Nephron (organoid): ENCODE results near the gene IRF2.
A peak's percentile ranks its signal among the peaks of the same experiment; 100 is the strongest.

Experiments
- H3K27ac Mint-ChIP-seq, 3 experiments: 2 replicates each; pipeline ENCODE4 v1.8.0; 2020; ENCODE audit warnings: mixed read lengths in 3 of 3, mild to moderate bottlenecking in 2 of 3, moderate library complexity in 1 of 3
- H3K27me3 Mint-ChIP-seq: 2 replicates; pipeline ENCODE4 v1.8.0; 2021; ENCODE audit warnings: low read depth, mild to moderate bottlenecking, moderate library complexity, mixed read lengths
- H3K36me3 Mint-ChIP-seq: 2 replicates; pipeline ENCODE4 v1.8.0; 2020; ENCODE audit warnings: low read depth, mixed read lengths
- H3K4me1 Mint-ChIP-seq: 2 replicates; pipeline ENCODE4 v1.8.0; 2020; ENCODE audit warnings: mixed read lengths
- H3K4me3 Mint-ChIP-seq, 3 experiments: 2 replicates each; pipeline ENCODE4 v1.8.0; 2020; ENCODE audit warnings: mild to moderate bottlenecking in 3 of 3, mixed read lengths in 3 of 3, moderate library complexity in 2 of 3
- H3K9me3 Mint-ChIP-seq: 2 replicates; pipeline ENCODE4 v1.8.0; 2020; ENCODE audit warnings: mixed read lengths
- TF ChIP-seq, protein P1 (sequence below), 3 experiments: fragments of 200-600 bp; sonication (generic); IDR thresholded peaks; one replicate each; pipeline ENCODE4 v1.5.0; 2021; ENCODE audit warnings: antibody characterized with exemption in 3 of 3; ENCODE audit not compliant: unreplicated experiment in 3 of 3

The IRF2 gene

GRCh38 chr4:184464759-184465454 lies 9.4 kb downstream of the IRF2 start:
- Mint-ChIP-seq H3K27me3 (no peaks in the 10 kb centered on the region), H3K4me1 (peaks cover 10% of the 10 kb centered on the region)

GRCh38 chr4:184463856-184464255 lies 10.5 kb downstream of the IRF2 start:
- no peak overlapping the region for H3K27ac Mint-ChIP-seq
- H3K9me3 Mint-ChIP-seq: no peaks in the 10 kb centered on the region
- peaks cover 11% of the 10 kb centered on the region for H3K4me1 Mint-ChIP-seq
- no peak overlapping the region for H3K4me3 Mint-ChIP-seq
- TF ChIP-seq, protein P1, sequence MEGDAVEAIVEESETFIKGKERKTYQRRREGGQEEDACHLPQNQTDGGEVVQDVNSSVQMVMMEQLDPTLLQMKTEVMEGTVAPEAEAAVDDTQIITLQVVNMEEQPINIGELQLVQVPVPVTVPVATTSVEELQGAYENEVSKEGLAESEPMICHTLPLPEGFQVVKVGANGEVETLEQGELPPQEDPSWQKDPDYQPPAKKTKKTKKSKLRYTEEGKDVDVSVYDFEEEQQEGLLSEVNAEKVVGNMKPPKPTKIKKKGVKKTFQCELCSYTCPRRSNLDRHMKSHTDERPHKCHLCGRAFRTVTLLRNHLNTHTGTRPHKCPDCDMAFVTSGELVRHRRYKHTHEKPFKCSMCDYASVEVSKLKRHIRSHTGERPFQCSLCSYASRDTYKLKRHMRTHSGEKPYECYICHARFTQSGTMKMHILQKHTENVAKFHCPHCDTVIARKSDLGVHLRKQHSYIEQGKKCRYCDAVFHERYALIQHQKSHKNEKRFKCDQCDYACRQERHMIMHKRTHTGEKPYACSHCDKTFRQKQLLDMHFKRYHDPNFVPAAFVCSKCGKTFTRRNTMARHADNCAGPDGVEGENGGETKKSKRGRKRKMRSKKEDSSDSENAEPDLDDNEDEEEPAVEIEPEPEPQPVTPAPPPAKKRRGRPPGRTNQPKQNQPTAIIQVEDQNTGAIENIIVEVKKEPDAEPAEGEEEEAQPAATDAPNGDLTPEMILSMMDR (IDR thresholded peaks at IDR 0.05; ENCODE audit: unreplicated experiment in 3 of 3): no peak
- H3K36me3 Mint-ChIP-seq: peaks cover 8% of the 10 kb centered on the region
- no peaks in the 10 kb centered on the region for H3K27me3 Mint-ChIP-seq

More at GRCh38 chr4:184464759-184465454, 9.4 kb downstream of the IRF2 start:
- Mint-ChIP-seq H3K9me3 (no peaks in the 10 kb centered on the region), H3K27ac (no peak overlapping the region), H3K36me3 (peaks cover 8% of the 10 kb centered on the region), H3K4me3 (no peak overlapping the region)
- TF ChIP-seq, protein P1 (IDR thresholded peaks at IDR 0.05; ENCODE audit: unreplicated experiment in 3 of 3): no peak

DNA sequence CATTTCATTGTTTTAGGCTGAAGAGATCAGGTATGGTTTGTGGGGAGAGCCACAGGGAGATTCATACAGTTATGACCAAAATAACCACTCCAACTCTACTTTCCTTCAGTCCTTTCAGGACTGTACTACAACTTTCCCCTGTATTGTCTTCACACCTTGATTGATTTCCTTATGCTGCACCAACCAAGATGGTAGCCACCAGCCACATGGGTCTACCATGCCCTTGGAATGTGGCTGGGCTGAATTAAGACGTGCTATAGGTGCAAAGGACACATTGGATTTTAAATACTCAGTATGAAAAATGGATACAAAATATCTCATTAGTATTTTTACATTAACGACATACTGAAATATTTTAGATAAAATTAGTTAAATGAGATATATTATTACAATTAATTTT lies 11.2 kb downstream of the IRF2 start:
- peaks cover 8% of the 10 kb centered on the region for H3K36me3 Mint-ChIP-seq
- peaks cover 18% of the 10 kb centered on the region for H3K4me1 Mint-ChIP-seq
- no peaks in the 10 kb centered on the region for H3K9me3 Mint-ChIP-seq
- TF ChIP-seq, protein P1 (IDR thresholded peaks at IDR 0.05; ENCODE audit: unreplicated experiment in 3 of 3): no peak
- H3K27me3 Mint-ChIP-seq: no peaks in the 10 kb centered on the region
- H3K4me3 Mint-ChIP-seq: no peak overlapping the region
- peak overlapping the region in 1 of 3 experiments; percentile 72 for H3K27ac Mint-ChIP-seq

DNA sequence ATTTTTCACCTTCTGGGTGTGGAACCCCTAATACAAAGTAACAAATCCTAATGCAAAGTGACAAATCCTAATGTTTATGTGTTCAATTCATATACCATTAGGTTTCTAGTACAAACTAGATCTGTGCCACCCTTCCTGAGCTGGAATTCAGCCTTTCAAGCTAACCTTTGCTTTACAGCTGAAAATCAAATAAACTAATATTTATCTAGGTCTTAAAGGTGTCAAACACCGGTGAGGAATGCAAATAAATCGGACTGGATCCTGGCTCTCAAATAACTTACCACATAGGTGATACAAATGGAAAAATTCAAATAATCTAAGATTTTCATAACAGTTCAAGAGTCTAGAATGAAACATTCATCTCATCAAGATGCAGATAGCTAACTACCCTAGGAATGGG lies 11.6 kb downstream of the IRF2 start:
- H3K27me3 Mint-ChIP-seq: no peaks in the 10 kb centered on the region
- no peaks in the 10 kb centered on the region for H3K9me3 Mint-ChIP-seq
- peaks cover 22% of the 10 kb centered on the region for H3K4me1 Mint-ChIP-seq
- H3K36me3 Mint-ChIP-seq: peaks cover 8% of the 10 kb centered on the region
- H3K27ac Mint-ChIP-seq: peak overlapping the region in 1 of 3 experiments; percentile 90
- H3K4me3 Mint-ChIP-seq: no peak overlapping the region
- TF ChIP-seq, protein P1 (IDR thresholded peaks at IDR 0.05; ENCODE audit: unreplicated experiment in 3 of 3): no peak

DNA sequence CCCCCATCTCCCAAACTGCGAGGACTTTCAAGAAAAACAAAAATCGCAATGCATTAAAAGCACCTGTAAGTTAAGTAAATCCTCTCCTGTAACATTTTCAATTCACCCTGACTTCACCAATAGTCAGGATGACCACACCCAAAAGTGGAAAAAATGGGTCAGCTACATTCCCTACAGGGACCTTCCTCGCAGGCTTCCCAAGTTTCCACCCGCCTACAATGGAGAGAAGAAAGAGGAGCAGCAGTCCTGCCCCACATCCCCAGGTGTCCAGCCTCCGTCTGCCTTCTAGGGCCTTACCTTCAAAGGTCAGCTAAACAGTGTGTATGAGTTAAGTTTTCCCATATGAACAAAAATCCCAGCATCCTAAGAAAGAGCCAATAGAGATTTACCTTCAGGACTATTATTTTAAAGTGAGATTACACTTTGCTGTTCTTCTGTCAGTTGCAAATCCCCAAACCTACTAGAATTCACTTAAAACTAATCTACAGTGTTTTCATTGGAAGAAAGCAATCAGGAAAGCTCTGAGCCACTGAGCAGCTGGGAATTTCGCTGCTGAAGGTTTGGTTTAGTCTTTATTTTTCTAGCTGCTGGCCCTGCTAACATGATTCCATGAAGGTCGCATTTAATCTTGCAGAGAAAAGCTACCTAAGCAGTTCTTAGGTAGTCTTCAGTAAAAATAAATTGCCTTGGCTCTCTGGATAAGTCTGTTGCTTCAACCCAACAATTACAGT lies 12.5 kb downstream of the IRF2 start:
- TF ChIP-seq, protein P1 (IDR thresholded peaks at IDR 0.05; ENCODE audit: unreplicated experiment in 3 of 3): no peak
- Mint-ChIP-seq H3K27ac (peak overlapping the region; percentile 45 to 90 (median 53)), H3K4me1 (peaks cover 26% of the 10 kb centered on the region), H3K36me3 (peaks cover 8% of the 10 kb centered on the region), H3K4me3 (peak overlapping the region in 1 of 3 experiments; percentile 38), H3K27me3 (no peaks in the 10 kb centered on the region), H3K9me3 (no peaks in the 10 kb centered on the region)
